Measurements from ENCODE around the gene ATP6V1G2. TPM values are rescaled to one million over a fixed set of nuclear protein-coding genes. Genes with fewer than 3 reads are reported as not detected.
"Not testable (repeated sequence)": the region's sequence is repeated elsewhere in the genome, so short reads cannot be mapped to it uniquely, and the experiment has no call there.

The ATP6V1G2 gene
- 3.8 and 4.2 TPM in 2 replicates for total RNA-seq (2014; rRNA removed; shearing (Covaris generic))
- 14.1 and 15.9 TPM in 2 replicates for total RNA-seq (2022)
- Bru-seq, nascent RNA, result percentile 57 among the genes with signal in this experiment
- percentile 77 among the genes with signal in this experiment for BruChase-seq, experiment 1, labeled RNA remaining after a 6-hour chase
- BruChase-seq, experiment 2, labeled RNA remaining after a 2-hour chase, result percentile 69 among the genes with signal in this experiment
- long read RNA-seq, transcript ATP6V1G2-205 (3 exons, 1,588 nt), result major isoform, 14 of 24 reads
- long read RNA-seq, partial matches to known transcripts, result 1 of 24 reads
- long read RNA-seq, other reads (novel, unspliced or antisense), result 7 of 24 reads

- Histone ChIP-seq H3K4me1 (ENCODE audit: insufficient read depth, low read length, poor library complexity, severe bottlenecking) (peaks cover 62% of the 10 kb centered on the region), H3K9me2 (ENCODE audit: insufficient read depth, low read length) (no peaks in the 10 kb centered on the region), H3K4me3 (ENCODE audit: low read depth, low read length, poor library complexity, severe bottlenecking) (peak within 1 kb of the TSS; percentile 67), H3K27ac (ENCODE audit: low read depth, low read length, poor library complexity, severe bottlenecking) (peak within 1 kb of the TSS; percentile 64), H2AFZ (ENCODE audit: low read length) (peak within 1 kb of the TSS; percentile 61), H3K9me3 (ENCODE audit: low read length) (no peaks in the 10 kb centered on the region; the same call in 1 of the 2 replicates), H3K36me3 (ENCODE audit: insufficient read depth, low read length) (peaks cover 28% of the 10 kb centered on the region), H3K79me2 (ENCODE audit: insufficient read depth, low read depth, low read length) (peaks cover 33% of the 10 kb centered on the region), H3K4me2 (ENCODE audit: low read length) (peak within 1 kb of the TSS; percentile 82), H4K20me1 (ENCODE audit: insufficient read depth, low read length) (no peaks in the 10 kb centered on the region)
- no TSS peak for BruUV-seq (replicated peaks)
- peak; percentile 94 for DNase-seq (ENCODE audit: low spot score)
- TF ChIP-seq CTCF (conservative IDR thresholded peaks at IDR 0.05; ENCODE audit: low read length), result peak; percentile 99
- TF ChIP-seq EZH2phosphoT487 (IDR thresholded peaks at IDR 0.05; ENCODE audit: borderline replicate concordance, low read depth, low read length), result no peak
- ChIA-PET CTCF (ENCODE audit: unreplicated experiment) (interaction anchor here (0.6 to 3.3 kb wide), 3 partner anchors 30 to 68 kb away, joined by 7 to 23 read pairs (median 7); partner anchors contain the start of gene AIF1), POLR2A (interaction anchor here (0.7 to 1.7 kb wide), 3 partner anchors 46 to 336 kb away, joined by 3 to 8 read pairs (median 3); partner anchors contain the start of gene NCR3)
- intact Hi-C loops (cut with micrococcal nuclease; ENCODE audit: unreplicated experiment), result loop anchor here (1.0 to 10.0 kb wide), 6 partner anchors 52 to 284 kb away; partner anchors contain the start of genes BAG6 and VARS1
Measured at GRCh38 chr6:31546339-31546957, at the start of gene ATP6V1G2. TSS of gene ATP6V1G2 (minus strand) at chr6:31546608. CDS start at chr6:31546559, 49 bp downstream.

GRCh38 chr6:31592396-31592771, 46.0 kb upstream of the ATP6V1G2 start:
- intact Hi-C loops (cut with micrococcal nuclease; ENCODE audit: unreplicated experiment), result no loop called here
- TF ChIP-seq EZH2phosphoT487 (IDR thresholded peaks at IDR 0.05; ENCODE audit: borderline replicate concordance, low read depth, low read length) (no peak), CTCF (conservative IDR thresholded peaks at IDR 0.05; ENCODE audit: low read length) (no peak)
- H3K9me2 ChIP-seq (ENCODE audit: insufficient read depth, low read length), result no peaks in the 10 kb centered on the region
- H4K20me1 ChIP-seq (ENCODE audit: insufficient read depth, low read length), result no peaks in the 10 kb centered on the region
- peaks cover 35% of the 10 kb centered on the region for H3K4me1 ChIP-seq (ENCODE audit: insufficient read depth, low read length, poor library complexity, severe bottlenecking)
- no TSS peak for BruUV-seq (replicated peaks)
- ChIA-PET POLR2A (interaction anchor here (0.9 to 2.8 kb wide), 5 partner anchors 8 to 46 kb away, joined by 5 to 30 read pairs (median 8); partner anchors contain the start of genes ATP6V1G2, LTB and NFKBIL1), CTCF (ENCODE audit: unreplicated experiment) (interaction anchor here (1.1 to 1.2 kb wide), 2 partner anchors 11 to 44 kb away, joined by 3 to 7 read pairs; no protein-coding TSS in a partner anchor)
- peak overlapping the region; percentile 37; the same call in 1 of the 2 replicates for H3K4me2 ChIP-seq (ENCODE audit: low read length)
- H3K9me3 ChIP-seq (ENCODE audit: low read length), result no peaks in the 10 kb centered on the region
- no peak for DNase-seq (ENCODE audit: low spot score)
- no peak overlapping the region for H3K4me3 ChIP-seq (ENCODE audit: low read depth, low read length, poor library complexity, severe bottlenecking)
- peak overlapping the region; percentile 84 for H2AFZ ChIP-seq (ENCODE audit: low read length)
- H3K79me2 ChIP-seq (ENCODE audit: insufficient read depth, low read depth, low read length), result no peaks in the 10 kb centered on the region
- H3K27ac ChIP-seq (ENCODE audit: low read depth, low read length, poor library complexity, severe bottlenecking), result peak overlapping the region; percentile 7
- no peaks in the 10 kb centered on the region for H3K36me3 ChIP-seq (ENCODE audit: insufficient read depth, low read length)

GRCh38 chr6:31590691-31591090, 44.3 kb upstream of the ATP6V1G2 start:
- H3K9me2 ChIP-seq (ENCODE audit: insufficient read depth, low read length); H3K36me3 ChIP-seq (ENCODE audit: insufficient read depth, low read length); H3K4me3 ChIP-seq (ENCODE audit: low read depth, low read length, poor library complexity, severe bottlenecking); BruUV-seq (replicated peaks); H3K79me2 ChIP-seq (ENCODE audit: insufficient read depth, low read depth, low read length); H3K27ac ChIP-seq (ENCODE audit: low read depth, low read length, poor library complexity, severe bottlenecking); DNase-seq (ENCODE audit: low spot score); intact Hi-C loops (cut with micrococcal nuclease; ENCODE audit: unreplicated experiment); H3K4me2 ChIP-seq (ENCODE audit: low read length); H2AFZ ChIP-seq (ENCODE audit: low read length); H4K20me1 ChIP-seq (ENCODE audit: insufficient read depth, low read length); H3K9me3 ChIP-seq (ENCODE audit: low read length); CTCF ChIA-PET (ENCODE audit: unreplicated experiment): not testable (repeated sequence)
- POLR2A ChIA-PET, result interaction anchor here (0.9 kb wide), 1 partner anchor 8 kb away, joined by 3 read pairs; no protein-coding TSS in a partner anchor
- H3K4me1 ChIP-seq (ENCODE audit: insufficient read depth, low read length, poor library complexity, severe bottlenecking), result peaks cover 45% of the 10 kb centered on the region

Data from OCI-LY7 (cell line).